ENCODE measurements around the gene ASCC3.

- no peak for TF ChIP-seq CTCF (conservative IDR thresholded peaks at IDR 0.05; ENCODE audit: low read depth, low read length)
- TF ChIP-seq EZH2 (IDR thresholded peaks at IDR 0.05; ENCODE audit: borderline replicate concordance, low read depth, low read length, poor library complexity, severe bottlenecking), result no peak
These were observed 194.9 kb downstream of the ASCC3 start for GRCh38 chr6:100686216-100686615.
